Tibial nerve (tissue), 4 donors: Measurements from ENCODE around the gene KRT85.
"Not testable (repeated sequence)": the region's sequence is repeated elsewhere in the genome, so short reads cannot be mapped to it uniquely, and the experiment has no call there.

Experiments used
- CTCF ChIP-seq, 5 experiments: fragments of 200-600 bp in 3 of 5; fragments of 450-650 bp in 2 of 5; sonication (generic) in 3 of 5; IDR thresholded peaks; one replicate each; pipeline ENCODE4 v1.5.1; 2016 to 2019; ENCODE audit warnings: antibody characterized with exemption in 5 of 5, mild to moderate bottlenecking in 3 of 5, moderate library complexity in 2 of 5
- EP300 ChIP-seq, 2 donors: sonication (generic); formaldehyde crosslinking; IDR thresholded peaks; one replicate each; pipeline ENCODE4 v1.6.1; 2017; ENCODE audit warnings: antibody characterized with exemption in 2 of 2, mild to moderate bottlenecking in 1 of 2
- POLR2A ChIP-seq, 2 donors: fragments of 450-650 bp; IDR thresholded peaks; one replicate each; pipeline ENCODE4 v1.6.1; 2017; ENCODE audit warnings: antibody characterized with exemption in 2 of 2, mild to moderate bottlenecking in 2 of 2, moderate library complexity in 2 of 2

- not testable (repeated sequence) for TF ChIP-seq CTCF, EP300, POLR2A (IDR thresholded peaks at IDR 0.05)
Observed at GRCh38 chr12:52410589-52411248, 43.4 kb upstream of the KRT85 start.
